Sigmoid colon (tissue), 4 donors: Measurements from ENCODE around the gene PLCB1.

ENCODE experiments used
- EP300 ChIP-seq, 4 donors: sonication (generic); formaldehyde crosslinking; IDR thresholded peaks; one replicate each; pipeline ENCODE4 v1.6.1; 2017; ENCODE audit warnings: antibody characterized with exemption in 4 of 4
- POLR2A ChIP-seq, 2 donors: fragments of 450-650 bp; IDR thresholded peaks; one replicate each; pipeline ENCODE4 v1.6.1; 2016; ENCODE audit warnings: antibody characterized with exemption in 2 of 2, mild to moderate bottlenecking in 2 of 2, moderate library complexity in 2 of 2
- POLR2AphosphoS5 ChIP-seq, 4 donors: sonication (generic); formaldehyde crosslinking; IDR thresholded peaks; one replicate each; pipeline ENCODE4 v1.6.1; 2017; ENCODE audit warnings: antibody characterized with exemption in 4 of 4
- TF ChIP-seq, protein P1 (sequence below), 4 experiments: fragments of 450-650 bp in 3 of 4; fragments of 200-600 bp in 1 of 4; IDR thresholded peaks; one replicate each; pipeline ENCODE4 v1.5.1; 2016 to 2019; ENCODE audit warnings: antibody characterized with exemption in 4 of 4, mild to moderate bottlenecking in 3 of 4, moderate library complexity in 2 of 4

DNA sequence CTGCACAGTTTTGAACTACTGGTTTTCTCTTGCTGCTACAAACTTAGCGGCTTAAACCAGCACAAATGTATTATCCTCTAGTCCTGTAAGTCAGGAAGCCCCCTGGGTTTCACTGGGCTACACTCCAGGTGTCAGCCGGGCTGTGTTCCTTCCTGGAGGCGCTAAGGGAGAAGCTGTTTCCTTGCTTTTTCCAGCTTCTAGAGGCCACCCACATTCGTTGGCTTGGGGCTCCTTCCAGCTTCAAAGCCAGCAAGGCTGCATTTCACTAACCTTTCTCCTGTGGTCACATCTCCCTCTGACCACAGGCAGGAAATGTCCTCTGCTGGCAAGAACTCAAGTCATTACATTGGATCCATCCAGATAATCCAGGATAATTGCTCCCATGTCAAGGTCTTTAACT is 586.2 kb downstream of the PLCB1 start:
- TF ChIP-seq, protein P1, sequence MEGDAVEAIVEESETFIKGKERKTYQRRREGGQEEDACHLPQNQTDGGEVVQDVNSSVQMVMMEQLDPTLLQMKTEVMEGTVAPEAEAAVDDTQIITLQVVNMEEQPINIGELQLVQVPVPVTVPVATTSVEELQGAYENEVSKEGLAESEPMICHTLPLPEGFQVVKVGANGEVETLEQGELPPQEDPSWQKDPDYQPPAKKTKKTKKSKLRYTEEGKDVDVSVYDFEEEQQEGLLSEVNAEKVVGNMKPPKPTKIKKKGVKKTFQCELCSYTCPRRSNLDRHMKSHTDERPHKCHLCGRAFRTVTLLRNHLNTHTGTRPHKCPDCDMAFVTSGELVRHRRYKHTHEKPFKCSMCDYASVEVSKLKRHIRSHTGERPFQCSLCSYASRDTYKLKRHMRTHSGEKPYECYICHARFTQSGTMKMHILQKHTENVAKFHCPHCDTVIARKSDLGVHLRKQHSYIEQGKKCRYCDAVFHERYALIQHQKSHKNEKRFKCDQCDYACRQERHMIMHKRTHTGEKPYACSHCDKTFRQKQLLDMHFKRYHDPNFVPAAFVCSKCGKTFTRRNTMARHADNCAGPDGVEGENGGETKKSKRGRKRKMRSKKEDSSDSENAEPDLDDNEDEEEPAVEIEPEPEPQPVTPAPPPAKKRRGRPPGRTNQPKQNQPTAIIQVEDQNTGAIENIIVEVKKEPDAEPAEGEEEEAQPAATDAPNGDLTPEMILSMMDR (IDR thresholded peaks at IDR 0.05): no peak
- TF ChIP-seq POLR2AphosphoS5 (IDR thresholded peaks at IDR 0.05) (peak in 1 of 4 donors; percentile 12), POLR2A (IDR thresholded peaks at IDR 0.05) (no peak), EP300 (IDR thresholded peaks at IDR 0.05) (no peak)
